ENCODE data around the gene ARHGAP15. TPM values are rescaled to one million over a fixed set of nuclear protein-coding genes. Genes with fewer than 3 reads are reported as not detected.

ARHGAP15 gene
- total and polyA plus RNA-seq, 2 experiments from 2014 or later = 0.26 TPM; not detected in 1

DNA sequence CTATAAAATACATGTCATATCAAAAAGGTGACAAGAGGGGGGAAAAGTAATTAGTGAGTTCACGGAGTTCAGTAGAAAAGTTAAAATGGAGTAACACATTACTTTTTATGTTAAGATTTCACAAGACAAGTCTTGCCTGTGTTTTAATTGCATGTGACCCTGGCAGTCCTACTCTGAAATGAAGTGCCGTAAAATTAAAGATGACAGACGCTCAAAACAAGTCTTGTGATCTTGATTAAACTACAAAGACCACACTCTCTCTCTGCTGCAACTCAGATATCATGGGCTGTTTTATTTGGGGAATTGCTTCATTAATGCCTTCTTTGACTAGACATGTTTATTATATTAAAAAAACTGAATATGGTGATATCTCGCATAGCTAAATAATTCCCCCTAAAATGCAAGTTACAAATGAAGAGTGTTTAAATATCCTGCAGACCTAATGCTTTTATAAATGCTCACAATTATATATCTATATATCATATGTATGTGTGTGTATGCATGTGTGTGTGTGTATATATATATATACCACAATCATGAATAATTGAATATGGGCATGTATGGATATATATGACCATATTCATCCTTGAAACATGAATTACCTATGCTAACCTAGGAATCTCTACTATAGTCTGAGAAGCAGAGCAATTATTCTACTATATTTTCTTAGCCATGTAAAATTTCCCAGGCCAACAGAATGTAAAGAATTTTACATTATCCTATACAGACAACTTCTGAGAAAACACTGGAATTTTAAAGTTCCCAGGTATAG, 647.5 kb downstream of the ARHGAP15 start:
- no peak overlapping the region for H3K27ac ChIP-seq (ENCODE audit: low read depth)
- no peaks in the 10 kb centered on the region for H3K36me3 Mint-ChIP-seq (ENCODE audit: low read depth)
- H3K27ac Mint-ChIP-seq = no peak overlapping the region
- H4K20me1 ChIP-seq (replicated peaks; ENCODE audit: insufficient read depth) = no peaks in the 10 kb centered on the region
- H3K4me3 Mint-ChIP-seq = no peak overlapping the region
- H3K9me2 ChIP-seq (ENCODE audit: insufficient read depth) = no peaks in the 10 kb centered on the region; the same call in 1 of the 2 replicates
- H3K4me3 ChIP-seq = no peak overlapping the region
- no peaks in the 10 kb centered on the region for H3K9me3 Mint-ChIP-seq
- H3K36me3 ChIP-seq (ENCODE audit: insufficient read depth) = no peaks in the 10 kb centered on the region
- H3K4me1 Mint-ChIP-seq = peaks cover 20% of the 10 kb centered on the region
- TF ChIP-seq ZNF462 (CRISPR knock-in tag; IDR thresholded peaks at IDR 0.05) = no peak
- TF ChIP-seq, protein P1, sequence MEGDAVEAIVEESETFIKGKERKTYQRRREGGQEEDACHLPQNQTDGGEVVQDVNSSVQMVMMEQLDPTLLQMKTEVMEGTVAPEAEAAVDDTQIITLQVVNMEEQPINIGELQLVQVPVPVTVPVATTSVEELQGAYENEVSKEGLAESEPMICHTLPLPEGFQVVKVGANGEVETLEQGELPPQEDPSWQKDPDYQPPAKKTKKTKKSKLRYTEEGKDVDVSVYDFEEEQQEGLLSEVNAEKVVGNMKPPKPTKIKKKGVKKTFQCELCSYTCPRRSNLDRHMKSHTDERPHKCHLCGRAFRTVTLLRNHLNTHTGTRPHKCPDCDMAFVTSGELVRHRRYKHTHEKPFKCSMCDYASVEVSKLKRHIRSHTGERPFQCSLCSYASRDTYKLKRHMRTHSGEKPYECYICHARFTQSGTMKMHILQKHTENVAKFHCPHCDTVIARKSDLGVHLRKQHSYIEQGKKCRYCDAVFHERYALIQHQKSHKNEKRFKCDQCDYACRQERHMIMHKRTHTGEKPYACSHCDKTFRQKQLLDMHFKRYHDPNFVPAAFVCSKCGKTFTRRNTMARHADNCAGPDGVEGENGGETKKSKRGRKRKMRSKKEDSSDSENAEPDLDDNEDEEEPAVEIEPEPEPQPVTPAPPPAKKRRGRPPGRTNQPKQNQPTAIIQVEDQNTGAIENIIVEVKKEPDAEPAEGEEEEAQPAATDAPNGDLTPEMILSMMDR (conservative IDR thresholded peaks at IDR 0.05; ENCODE audit: low read depth in 2 of 2) = no peak
- TF ChIP-seq REST (IDR thresholded peaks at IDR 0.05; ENCODE audit: unreplicated experiment) = no peak
- no peak for TF ChIP-seq EZH2phosphoT487 (IDR thresholded peaks at IDR 0.05; ENCODE audit: unreplicated experiment)
- TF ChIP-seq ZNF331 (CRISPR knock-in tag; IDR thresholded peaks at IDR 0.05; ENCODE audit: low read depth) = no peak
- TF ChIP-seq ETS1 (IDR thresholded peaks at IDR 0.05) = no peak
- no peak for TF ChIP-seq NANOG (IDR thresholded peaks at IDR 0.05; ENCODE audit: borderline replicate concordance)
- no peaks in the 10 kb centered on the region for H3K27me3 ChIP-seq (ENCODE audit: insufficient read depth)
- ATAC-seq (no peak), DNase-seq (ENCODE audit: low spot score) (no peak)
- H2AFZ ChIP-seq = no peak overlapping the region
- H3K4me2 ChIP-seq = no peak overlapping the region
- H3F3A ChIP-seq (replicated peaks; ENCODE audit: low read depth) = no peaks in the 10 kb centered on the region
- H3K79me2 ChIP-seq (replicated peaks; ENCODE audit: insufficient read depth) = no peaks in the 10 kb centered on the region
- H3K27me3 Mint-ChIP-seq (ENCODE audit: insufficient read depth, low read depth, poor library complexity) = no peaks in the 10 kb centered on the region
- peaks cover 16% of the 10 kb centered on the region for H3K4me1 ChIP-seq (ENCODE audit: insufficient read depth)

Measured in GM23338 (cell line).